Neural crest cell (in vitro differentiated cells): Measurements from ENCODE around the gene SLC36A2. TPM values are rescaled to one million over a fixed set of nuclear protein-coding genes. Genes with fewer than 3 reads are reported as not detected.

ENCODE experiments used
- DNase-seq: peaks from one replicate; pipeline ENCODE4 v3.0.0; 2021; ENCODE audit warnings: low read depth, mixed read lengths, low spot score
- H3K27ac Mint-ChIP-seq: one replicate; pipeline ENCODE4 v1.8.0; 2021; ENCODE audit warnings: mild to moderate bottlenecking, mixed read lengths; ENCODE audit not compliant: unreplicated experiment
- H3K27me3 Mint-ChIP-seq: 2 replicates; pipeline ENCODE4 v1.8.0; 2021; ENCODE audit warnings: low read depth, mild to moderate bottlenecking, mixed read lengths
- H3K36me3 Mint-ChIP-seq: 2 replicates; pipeline ENCODE4 v1.8.0; 2021; ENCODE audit warnings: low read depth, mild to moderate bottlenecking, mixed read lengths
- H3K4me1 Mint-ChIP-seq: 2 replicates; pipeline ENCODE4 v1.8.0; 2021; ENCODE audit warnings: mixed read lengths
- H3K4me3 Mint-ChIP-seq: one replicate; pipeline ENCODE4 v1.8.0; 2021; ENCODE audit warnings: mild to moderate bottlenecking, mixed read lengths
- H3K9me3 Mint-ChIP-seq: 2 replicates; pipeline ENCODE4 v1.8.0; 2021; ENCODE audit warnings: mixed read lengths
- total RNA-seq: library from RNA; stranded (reverse); gene quantifications from 2 replicates; pipeline ENCODE4 v1.2.1, GENCODE V29; 2021
- TF ChIP-seq, protein P1 (sequence below): fragments of 200-600 bp; sonication (generic); conservative IDR thresholded peaks from 2 replicates; pipeline ENCODE4 v1.5.0; 2021; ENCODE audit warnings: antibody characterized with exemption, mild to moderate bottlenecking

The SLC36A2 gene
- total RNA-seq, 1 donor from 2014 or later: not detected

- Mint-ChIP-seq H3K27me3 (peaks cover 19% of the 10 kb centered on the region), H3K4me3 (no peak within 1 kb of the TSS), H3K36me3 (no peaks in the 10 kb centered on the region), H3K9me3 (no peaks in the 10 kb centered on the region), H3K4me1 (no peaks in the 10 kb centered on the region), H3K27ac (no peak within 1 kb of the TSS)
- TF ChIP-seq, protein P1, sequence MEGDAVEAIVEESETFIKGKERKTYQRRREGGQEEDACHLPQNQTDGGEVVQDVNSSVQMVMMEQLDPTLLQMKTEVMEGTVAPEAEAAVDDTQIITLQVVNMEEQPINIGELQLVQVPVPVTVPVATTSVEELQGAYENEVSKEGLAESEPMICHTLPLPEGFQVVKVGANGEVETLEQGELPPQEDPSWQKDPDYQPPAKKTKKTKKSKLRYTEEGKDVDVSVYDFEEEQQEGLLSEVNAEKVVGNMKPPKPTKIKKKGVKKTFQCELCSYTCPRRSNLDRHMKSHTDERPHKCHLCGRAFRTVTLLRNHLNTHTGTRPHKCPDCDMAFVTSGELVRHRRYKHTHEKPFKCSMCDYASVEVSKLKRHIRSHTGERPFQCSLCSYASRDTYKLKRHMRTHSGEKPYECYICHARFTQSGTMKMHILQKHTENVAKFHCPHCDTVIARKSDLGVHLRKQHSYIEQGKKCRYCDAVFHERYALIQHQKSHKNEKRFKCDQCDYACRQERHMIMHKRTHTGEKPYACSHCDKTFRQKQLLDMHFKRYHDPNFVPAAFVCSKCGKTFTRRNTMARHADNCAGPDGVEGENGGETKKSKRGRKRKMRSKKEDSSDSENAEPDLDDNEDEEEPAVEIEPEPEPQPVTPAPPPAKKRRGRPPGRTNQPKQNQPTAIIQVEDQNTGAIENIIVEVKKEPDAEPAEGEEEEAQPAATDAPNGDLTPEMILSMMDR: no peak
- DNase-seq: no peak
Measured at GRCh38 chr5:151303666-151304065, 43.7 kb downstream of the SLC36A2 start, which contains the start of gene SLC36A3. SLC36A3 (minus strand) TSS chr5:151303766; CDS start chr5:151303354, 412 bp downstream.

DNA sequence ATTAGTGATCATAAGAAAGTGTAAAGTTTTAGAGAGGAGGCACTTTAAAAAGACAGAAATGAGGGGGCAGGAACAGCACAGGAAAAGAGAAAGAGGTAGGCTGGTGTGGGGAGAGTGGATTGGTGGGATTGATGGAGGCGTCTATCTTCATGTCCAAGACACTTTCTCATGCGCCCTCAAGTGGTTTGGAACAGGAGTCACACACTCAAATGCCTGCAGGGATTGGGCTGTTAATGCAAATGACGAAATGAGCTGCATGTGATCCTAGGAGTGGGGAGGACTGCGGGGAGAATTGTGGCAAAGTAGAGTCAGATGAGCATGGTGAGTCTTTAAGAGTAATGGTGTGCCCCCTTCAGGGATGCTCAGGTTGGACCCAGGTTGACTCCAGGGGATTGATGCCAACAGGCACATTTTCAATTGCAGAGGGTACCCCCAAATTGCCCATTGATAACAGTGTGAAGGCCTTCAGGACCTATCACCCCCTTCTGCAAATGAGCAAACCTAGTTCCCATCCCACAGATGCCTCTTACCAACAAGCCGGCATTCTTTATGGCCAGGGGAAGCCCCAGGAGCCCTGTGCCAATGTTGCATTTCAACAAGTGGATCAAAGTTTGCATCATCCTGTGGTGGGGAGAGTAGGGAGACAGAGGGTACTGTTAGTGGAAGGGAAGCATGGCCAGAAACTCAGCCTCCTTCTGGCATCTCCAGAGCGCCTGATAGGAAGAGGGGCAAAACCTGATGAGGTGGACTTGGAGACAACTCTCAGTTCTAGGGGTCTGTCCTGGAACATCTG is 49.1 kb downstream of the SLC36A2 start:
- no peaks in the 10 kb centered on the region for H3K9me3 Mint-ChIP-seq
- H3K4me3 Mint-ChIP-seq: no peak overlapping the region
- H3K27me3 Mint-ChIP-seq: peaks cover 7% of the 10 kb centered on the region
- peaks cover 3% of the 10 kb centered on the region for H3K4me1 Mint-ChIP-seq
- TF ChIP-seq, protein P1: peak; percentile 45
- no peak overlapping the region for H3K27ac Mint-ChIP-seq
- DNase-seq: no peak
- H3K36me3 Mint-ChIP-seq: no peaks in the 10 kb centered on the region

GRCh38 chr5:151296974-151297373 is 50.4 kb downstream of the SLC36A2 start:
- H3K4me3 Mint-ChIP-seq: no peak overlapping the region
- H3K9me3 Mint-ChIP-seq: no peaks in the 10 kb centered on the region
- H3K27ac Mint-ChIP-seq: no peak overlapping the region
- peaks cover 7% of the 10 kb centered on the region for H3K27me3 Mint-ChIP-seq
- peaks cover 3% of the 10 kb centered on the region for H3K4me1 Mint-ChIP-seq
- no peaks in the 10 kb centered on the region for H3K36me3 Mint-ChIP-seq
- no peak for DNase-seq
- TF ChIP-seq, protein P1: no peak

- H3K4me1 Mint-ChIP-seq: peaks cover 3% of the 10 kb centered on the region
- H3K9me3 Mint-ChIP-seq: peaks cover 1% of the 10 kb centered on the region
- no peak for DNase-seq
- no peak overlapping the region for H3K27ac Mint-ChIP-seq
- no peaks in the 10 kb centered on the region for H3K36me3 Mint-ChIP-seq
- H3K4me3 Mint-ChIP-seq: no peak overlapping the region
- TF ChIP-seq, protein P1: no peak
- peaks cover 7% of the 10 kb centered on the region for H3K27me3 Mint-ChIP-seq
Measured at GRCh38 chr5:151296478-151296830, 50.9 kb downstream of the SLC36A2 start.

GRCh38 chr5:151295791-151296477 is 51.4 kb downstream of the SLC36A2 start:
- Mint-ChIP-seq H3K36me3 (no peaks in the 10 kb centered on the region), H3K27me3 (peaks cover 7% of the 10 kb centered on the region), H3K4me1 (peaks cover 3% of the 10 kb centered on the region), H3K9me3 (peaks cover 4% of the 10 kb centered on the region), H3K4me3 (no peak overlapping the region), H3K27ac (no peak overlapping the region)
- DNase-seq: no peak
- TF ChIP-seq, protein P1: no peak
